Nucleus accumbens (tissue), 56 donors: ENCODE data around the gene GP5.

Experiments used
- DNase-seq, 56 donors: peaks; one replicate each; lab custom pipeline; 2025; lab: John Stamatoyannopoulos, UW

The GP5 gene

GRCh38 chr3:194352667-194353246 is 46.3 kb downstream of the GP5 start:
- peak in 1 of 56 donors; percentile 6 for DNase-seq

DNA sequence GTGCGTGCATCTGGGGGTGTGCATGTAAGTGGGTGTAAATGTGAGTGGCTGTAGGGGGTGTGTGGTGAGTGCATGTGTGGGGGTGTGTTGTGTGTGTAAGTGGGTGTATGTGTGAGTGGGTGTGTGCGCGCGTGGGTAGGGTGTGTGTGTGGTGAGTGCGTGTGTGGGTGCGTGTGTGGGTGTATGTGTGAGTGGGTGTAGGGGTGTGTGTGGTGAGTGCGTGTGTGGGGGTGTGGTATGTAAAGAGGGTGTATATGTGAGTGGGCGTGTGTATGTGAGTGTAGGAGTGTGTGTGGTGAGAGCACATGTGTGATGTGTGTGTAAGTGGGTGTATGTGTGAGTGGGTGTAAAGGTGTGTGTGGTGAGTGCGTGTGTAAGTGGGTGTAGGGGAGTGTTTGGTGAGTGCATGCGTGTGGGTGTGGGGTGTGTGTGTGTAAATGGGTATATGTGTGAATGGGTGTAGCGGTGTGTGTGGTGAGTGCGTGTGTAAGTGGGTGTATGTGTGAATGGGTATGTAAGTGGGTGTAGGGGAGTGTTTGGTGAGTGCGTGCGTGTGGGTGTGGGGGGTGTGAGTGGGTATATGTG is 47.0 kb downstream of the GP5 start:
- DNase-seq = peak in 1 of 56 donors; percentile 20

DNA sequence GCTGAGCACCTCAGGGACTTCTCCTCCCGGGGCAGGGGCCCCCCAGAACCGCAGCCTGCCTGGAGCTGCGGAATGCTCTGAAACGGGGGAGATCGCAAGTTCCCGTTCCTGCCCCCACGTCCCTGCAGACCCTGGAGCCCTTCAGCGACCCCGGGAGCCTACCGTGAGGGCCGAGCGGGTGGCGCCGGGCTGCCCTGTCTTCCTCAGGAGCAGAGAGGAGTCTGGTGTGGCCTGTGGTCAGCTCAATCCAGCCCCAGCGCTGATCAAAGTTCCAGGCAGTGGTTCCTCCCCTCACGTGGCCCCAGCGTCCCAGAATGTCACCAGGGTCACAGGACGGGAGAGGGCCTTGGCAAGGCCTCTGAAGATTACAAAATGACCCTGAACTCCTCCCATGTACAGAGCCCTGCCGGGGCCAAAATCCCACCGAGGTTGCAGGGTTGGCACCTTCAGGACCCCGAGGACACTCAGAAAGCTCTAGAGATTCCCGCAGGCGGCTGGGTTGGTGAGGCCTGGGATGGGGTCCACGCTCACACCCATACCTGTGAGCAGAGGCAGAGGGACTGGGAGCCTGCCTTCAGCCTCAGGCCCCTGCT is 47.9 kb downstream of the GP5 start, which contains the start of gene CPN2:
Gene CPN2 (minus strand): TSS at position 249 of the 593 bp plus-strand sequence. CDS start 8,626 bp downstream, outside the sequence.
- no peak for DNase-seq

- DNase-seq = no peak
These were observed 48.4 kb downstream of the GP5 start for GRCh38 chr3:194350726-194351071.

- no peak for DNase-seq
These were observed 50.7 kb downstream of the GP5 start for GRCh38 chr3:194348354-194348753.

DNA sequence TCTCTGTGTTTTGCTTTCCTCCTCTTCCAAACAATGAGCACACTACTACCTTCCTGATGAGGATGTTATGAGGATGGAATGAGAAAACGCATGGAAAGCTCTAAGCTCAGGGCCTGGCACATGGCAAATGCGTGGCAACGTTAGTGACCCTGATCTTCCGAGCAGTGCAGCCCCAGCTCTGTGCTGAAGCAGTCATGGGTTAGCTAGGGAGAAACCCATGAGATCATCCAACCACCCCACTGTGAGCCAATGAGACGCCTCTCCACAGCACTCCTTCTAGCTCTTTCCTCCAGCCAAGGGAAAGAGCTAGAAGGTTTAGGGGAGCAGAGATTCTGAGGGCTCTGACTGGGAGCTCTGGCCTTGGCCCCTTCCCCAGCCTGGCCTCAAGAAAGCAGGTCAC is 52.4 kb downstream of the GP5 start:
- DNase-seq = no peak

DNA sequence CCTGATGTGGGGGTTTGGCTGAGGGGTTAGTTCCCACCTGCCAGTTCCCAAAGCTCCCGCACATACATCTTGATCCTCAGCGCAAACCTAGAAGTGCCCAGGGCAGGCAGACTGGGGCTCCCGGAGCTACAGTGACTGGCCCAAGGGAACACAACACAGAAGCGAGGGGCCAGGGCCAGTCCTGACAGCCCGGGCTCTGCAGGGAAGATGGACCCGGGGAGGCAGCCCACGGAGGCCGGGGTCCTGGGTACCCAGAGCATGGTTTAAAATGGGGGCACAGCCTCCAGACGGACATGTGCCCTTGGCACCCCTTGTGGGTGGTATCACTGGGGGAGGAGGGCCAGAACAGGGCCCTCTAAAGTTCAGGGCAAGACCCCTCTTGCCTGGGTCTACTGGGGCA is 53.0 kb downstream of the GP5 start:
- DNase-seq = no peak
